Osteocyte (in vitro differentiated cells): ENCODE measurements around the gene UPF3A. TPM values are rescaled to one million over a fixed set of nuclear protein-coding genes. Genes with fewer than 3 reads are reported as not detected.

Experiments
- DNase-seq: peaks from one replicate; pipeline ENCODE4 v3.0.0; 2021; ENCODE audit warnings: mixed read lengths; ENCODE audit not compliant: unreplicated experiment; ENCODE audit errors: extremely low spot score
- H3K27ac Mint-ChIP-seq: one replicate; pipeline ENCODE4 v1.8.0; 2021; ENCODE audit warnings: mild to moderate bottlenecking, mixed read lengths; ENCODE audit not compliant: unreplicated experiment
- H3K27me3 Mint-ChIP-seq: one replicate; pipeline ENCODE4 v1.8.0; 2021; ENCODE audit warnings: mixed read lengths; ENCODE audit not compliant: unreplicated experiment
- H3K36me3 Mint-ChIP-seq: one replicate; pipeline ENCODE4 v1.8.0; 2021; ENCODE audit warnings: mixed read lengths; ENCODE audit not compliant: unreplicated experiment
- H3K4me1 Mint-ChIP-seq: one replicate; pipeline ENCODE4 v1.8.0; 2021; ENCODE audit warnings: mixed read lengths; ENCODE audit not compliant: unreplicated experiment
- H3K4me3 Mint-ChIP-seq: one replicate; pipeline ENCODE4 v1.8.0; 2021; ENCODE audit warnings: mild to moderate bottlenecking, moderate library complexity, mixed read lengths; ENCODE audit not compliant: unreplicated experiment
- H3K9me3 Mint-ChIP-seq: one replicate; pipeline ENCODE4 v1.8.0; 2021; ENCODE audit warnings: mixed read lengths; ENCODE audit not compliant: unreplicated experiment
- total RNA-seq: library from RNA; stranded (reverse); gene quantifications from 2 replicates; pipeline ENCODE4 v1.2.1, GENCODE V29; 2021
- TF ChIP-seq, protein P1 (sequence below): fragments of 200-600 bp; sonication (generic); IDR thresholded peaks from 2 replicates; pipeline ENCODE4 v1.5.0; 2021; ENCODE audit warnings: antibody characterized with exemption, mild to moderate bottlenecking, moderate library complexity

The UPF3A gene
- total RNA-seq, 1 donor from 2014 or later = 63.1 TPM

DNA sequence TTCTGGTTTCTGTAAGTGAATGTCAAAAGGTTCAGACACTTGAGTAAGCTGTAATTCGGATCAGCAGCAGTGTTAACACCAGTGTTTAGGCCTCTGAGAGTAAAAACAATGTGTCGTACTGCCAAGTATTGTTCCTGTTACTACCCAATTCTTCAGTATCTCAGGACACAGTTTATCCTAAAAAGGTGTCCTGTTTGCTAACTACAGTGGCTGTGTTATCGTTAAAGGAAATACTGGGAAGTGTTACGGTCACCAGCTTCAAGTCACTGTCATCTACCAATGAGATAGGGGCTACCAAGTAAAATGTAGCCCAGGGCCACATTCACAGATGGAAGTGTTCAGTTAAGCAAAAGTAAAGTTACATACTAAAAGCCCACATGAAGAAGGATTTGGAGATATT, 2.3 kb upstream of the UPF3A start:
- no peaks in the 10 kb centered on the region for H3K27me3 Mint-ChIP-seq
- no peak for DNase-seq
- peaks cover 18% of the 10 kb centered on the region for H3K36me3 Mint-ChIP-seq
- H3K4me3 Mint-ChIP-seq = no peak overlapping the region
- H3K27ac Mint-ChIP-seq = peak overlapping the region; percentile 96
- peaks cover 32% of the 10 kb centered on the region for H3K4me1 Mint-ChIP-seq
- TF ChIP-seq, protein P1, sequence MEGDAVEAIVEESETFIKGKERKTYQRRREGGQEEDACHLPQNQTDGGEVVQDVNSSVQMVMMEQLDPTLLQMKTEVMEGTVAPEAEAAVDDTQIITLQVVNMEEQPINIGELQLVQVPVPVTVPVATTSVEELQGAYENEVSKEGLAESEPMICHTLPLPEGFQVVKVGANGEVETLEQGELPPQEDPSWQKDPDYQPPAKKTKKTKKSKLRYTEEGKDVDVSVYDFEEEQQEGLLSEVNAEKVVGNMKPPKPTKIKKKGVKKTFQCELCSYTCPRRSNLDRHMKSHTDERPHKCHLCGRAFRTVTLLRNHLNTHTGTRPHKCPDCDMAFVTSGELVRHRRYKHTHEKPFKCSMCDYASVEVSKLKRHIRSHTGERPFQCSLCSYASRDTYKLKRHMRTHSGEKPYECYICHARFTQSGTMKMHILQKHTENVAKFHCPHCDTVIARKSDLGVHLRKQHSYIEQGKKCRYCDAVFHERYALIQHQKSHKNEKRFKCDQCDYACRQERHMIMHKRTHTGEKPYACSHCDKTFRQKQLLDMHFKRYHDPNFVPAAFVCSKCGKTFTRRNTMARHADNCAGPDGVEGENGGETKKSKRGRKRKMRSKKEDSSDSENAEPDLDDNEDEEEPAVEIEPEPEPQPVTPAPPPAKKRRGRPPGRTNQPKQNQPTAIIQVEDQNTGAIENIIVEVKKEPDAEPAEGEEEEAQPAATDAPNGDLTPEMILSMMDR = no peak
- H3K9me3 Mint-ChIP-seq = no peaks in the 10 kb centered on the region

DNA sequence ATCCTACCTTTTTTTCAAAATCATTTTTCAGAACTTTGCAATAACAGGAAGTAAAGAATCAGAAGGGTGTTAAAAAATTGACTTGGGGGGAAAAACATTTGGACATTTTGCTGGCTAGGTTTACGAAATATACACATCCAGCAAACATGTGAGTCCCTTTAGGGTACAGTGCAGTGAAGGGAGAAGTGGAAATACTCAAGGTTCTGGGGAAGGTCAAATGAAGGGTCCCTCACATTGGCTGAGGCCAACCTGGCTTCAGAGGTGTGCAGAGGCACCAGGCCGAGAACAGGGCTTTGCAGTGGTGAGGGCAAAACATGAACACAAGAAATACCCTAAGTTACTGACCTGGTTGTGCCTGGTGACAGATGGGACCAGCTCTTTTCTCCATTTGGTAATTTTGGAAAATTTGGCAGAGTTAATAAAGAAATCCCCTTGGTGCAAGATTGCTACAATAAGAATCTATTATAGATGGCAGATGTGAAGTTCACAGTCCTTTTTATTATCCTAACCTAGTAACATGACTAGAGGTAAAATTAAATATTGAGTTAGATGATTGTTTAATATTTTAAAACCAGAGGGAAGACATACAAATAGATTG, 1.5 kb upstream of the UPF3A start:
- no peaks in the 10 kb centered on the region for H3K9me3 Mint-ChIP-seq
- peak overlapping the region; percentile 96 for H3K27ac Mint-ChIP-seq
- peaks cover 33% of the 10 kb centered on the region for H3K4me1 Mint-ChIP-seq
- DNase-seq = no peak
- peaks cover 15% of the 10 kb centered on the region for H3K36me3 Mint-ChIP-seq
- peak overlapping the region; percentile 38 for H3K4me3 Mint-ChIP-seq
- TF ChIP-seq, protein P1 = no peak
- no peaks in the 10 kb centered on the region for H3K27me3 Mint-ChIP-seq

DNA sequence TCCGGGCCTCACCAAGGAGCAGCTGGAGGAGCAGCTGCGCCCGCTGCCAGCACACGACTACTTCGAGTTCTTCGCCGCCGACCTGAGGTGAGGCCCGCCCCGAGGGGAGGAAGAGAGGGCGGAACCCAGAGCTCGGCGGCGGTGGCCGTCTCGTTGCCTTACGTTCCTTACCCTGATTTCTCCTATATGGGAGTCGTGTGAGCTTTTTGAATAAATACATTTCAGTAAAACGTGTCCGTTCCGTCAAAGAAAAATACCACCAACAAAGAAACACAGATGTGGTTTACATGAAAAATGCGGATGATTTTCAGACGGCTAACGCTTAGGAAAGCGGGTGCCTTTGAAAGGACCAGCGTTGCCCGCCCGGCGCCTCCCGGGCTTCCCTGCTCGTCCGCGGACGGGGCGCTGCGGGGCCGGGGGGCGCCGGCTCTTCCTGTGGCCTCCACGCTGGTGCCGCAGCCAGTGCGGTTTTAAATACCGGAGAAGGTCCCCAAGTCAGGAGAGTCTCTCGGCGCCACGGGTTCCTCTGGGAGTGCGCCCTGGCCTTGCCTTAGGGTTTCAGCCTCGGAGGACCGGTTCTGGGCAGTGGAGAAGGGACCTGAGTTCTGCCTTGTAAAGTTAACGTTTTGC, 755 bp downstream of the UPF3A start:
- Mint-ChIP-seq H3K36me3 (peaks cover 20% of the 10 kb centered on the region), H3K4me1 (peaks cover 40% of the 10 kb centered on the region), H3K4me3 (peak overlapping the region; percentile 86), H3K9me3 (no peaks in the 10 kb centered on the region), H3K27ac (peak overlapping the region; percentile 91), H3K27me3 (no peaks in the 10 kb centered on the region)
- TF ChIP-seq, protein P1 = no peak
- DNase-seq = peak; percentile 87

DNA sequence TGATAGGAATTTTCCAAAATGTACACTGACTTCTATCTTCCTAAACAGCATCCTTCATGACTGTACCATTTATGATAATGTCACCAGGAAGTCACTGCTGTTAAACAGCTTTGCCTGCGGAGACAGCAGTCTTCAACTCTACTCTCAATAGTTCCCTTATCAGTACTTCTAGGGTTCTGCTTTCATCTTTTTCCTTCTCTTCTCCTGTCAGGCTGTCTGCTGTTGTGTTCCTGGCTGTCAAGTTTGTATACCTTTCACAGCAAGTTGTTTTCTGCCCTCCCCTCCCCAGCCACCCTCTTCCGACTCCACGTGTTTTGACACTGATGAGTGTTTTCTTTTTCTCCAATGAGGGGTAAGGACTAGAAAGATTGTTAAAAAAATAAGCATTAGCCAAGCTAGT, 2.2 kb downstream of the UPF3A start:
- H3K9me3 Mint-ChIP-seq = no peaks in the 10 kb centered on the region
- DNase-seq = no peak
- TF ChIP-seq, protein P1 = no peak
- peak overlapping the region; percentile 50 for H3K4me3 Mint-ChIP-seq
- no peaks in the 10 kb centered on the region for H3K27me3 Mint-ChIP-seq
- H3K27ac Mint-ChIP-seq = peak overlapping the region; percentile 39
- H3K36me3 Mint-ChIP-seq = peaks cover 26% of the 10 kb centered on the region
- H3K4me1 Mint-ChIP-seq = peaks cover 40% of the 10 kb centered on the region

DNA sequence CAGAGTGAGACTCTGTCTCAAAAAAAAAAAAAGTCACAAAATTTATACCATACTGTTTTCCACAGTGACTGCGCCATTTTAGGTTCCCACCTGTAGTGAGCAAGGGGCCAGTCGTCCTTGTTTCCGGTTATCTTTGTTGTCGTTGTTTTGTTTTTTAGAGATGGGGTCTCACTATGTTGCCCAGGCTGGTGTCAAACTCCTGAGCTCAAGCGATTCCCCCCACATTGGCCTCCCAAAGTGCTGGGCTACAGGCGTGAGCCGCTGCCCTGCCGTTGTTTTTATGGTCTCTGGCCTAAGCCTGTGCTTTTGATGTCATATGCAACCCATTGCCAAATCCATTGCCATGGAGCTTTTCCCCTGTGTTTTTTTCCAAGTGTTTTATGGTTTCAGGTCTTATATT, 3.3 kb downstream of the UPF3A start:
- peak overlapping the region; percentile 34 for H3K27ac Mint-ChIP-seq
- peaks cover 32% of the 10 kb centered on the region for H3K36me3 Mint-ChIP-seq
- TF ChIP-seq, protein P1 = no peak
- no peak overlapping the region for H3K4me3 Mint-ChIP-seq
- no peak for DNase-seq
- H3K27me3 Mint-ChIP-seq = no peaks in the 10 kb centered on the region
- peaks cover 34% of the 10 kb centered on the region for H3K4me1 Mint-ChIP-seq
- H3K9me3 Mint-ChIP-seq = no peaks in the 10 kb centered on the region
